Prostate gland (tissue), 2 donors: ENCODE data around the gene SCN3A. TPM values are rescaled to one million over a fixed set of nuclear protein-coding genes. Genes with fewer than 3 reads are reported as not detected.

Experiments
- DNase-seq: peaks from one replicate; pipeline ENCODE4 v3.0.0-alpha.2; 2019; ENCODE audit warnings: low spot score
- H3K27ac ChIP-seq, 2 donors: fragments of 200-600 bp; sonication (generic); 2 replicates each; pipeline ENCODE4 v1.5.1; 2017 to 2019
- H3K27me3 ChIP-seq: fragments of 200-600 bp; sonication (generic); replicated peaks from 2 replicates; pipeline ENCODE4 v1.5.1; 2019; ENCODE audit not compliant: insufficient read depth
- H3K36me3 ChIP-seq, 2 donors: fragments of 200-600 bp; sonication (generic); 1 replicate in 1 of 2; 2 replicates in 1 of 2; pipeline versions ENCODE4 v1.5.1 to v1.8.1; 2017 to 2019
- H3K4me1 ChIP-seq: fragments of 200-600 bp; sonication (generic); replicated peaks from 2 replicates; pipeline ENCODE4 v1.5.1; 2019
- H3K4me3 ChIP-seq, 2 donors: fragments of 200-600 bp; sonication (generic); 2 replicates each; pipeline ENCODE4 v1.5.1; 2017 to 2019
- H3K9me3 ChIP-seq: fragments of 200-600 bp; sonication (generic); 2 replicates; pipeline ENCODE4 v1.5.1; 2017
- POLR2A ChIP-seq: fragments of 450-650 bp; IDR thresholded peaks from one replicate; pipeline ENCODE4 v1.6.1; 2016; ENCODE audit warnings: antibody characterized with exemption, mild to moderate bottlenecking
- POLR2AphosphoS5 ChIP-seq: sonication (generic); formaldehyde crosslinking; IDR thresholded peaks from one replicate; pipeline ENCODE4 v1.6.1; 2017; ENCODE audit warnings: antibody characterized with exemption
- WGBS: methylation state at CpG from one replicate; pipeline ENCODE4 v1.1.5; 2018; 5-methylcytosine and 5-hydroxymethylcytosine counted together
- intact Hi-C: fragments of 100-400 bp; cut with DNase I; formaldehyde crosslinking; loops from one replicate; pipeline ENCODE4 v1.14.2; 2022
- total RNA-seq, 2 donors: library from RNA; depleted of rRNA; stranded (reverse); fragments of >200 nt; gene quantifications; one replicate each; pipeline ENCODE4 v1.1.0, GENCODE V29; 2016
- TF ChIP-seq, protein P1 (sequence below), 4 experiments: fragments of 200-600 bp in 2 of 4; fragments of 450-650 bp in 2 of 4; sonication (generic) in 2 of 4; IDR thresholded peaks; 1 replicate in 3 of 4; 2 replicates in 1 of 4; pipeline ENCODE4 v1.5.1; 2016 to 2019; ENCODE audit warnings: antibody characterized with exemption in 4 of 4, mild to moderate bottlenecking in 2 of 4, moderate library complexity in 2 of 4

Gene SCN3A
- total RNA-seq, 2 donors from 2014 or later, result 0.09 to 1.6 TPM

- Histone ChIP-seq H3K4me1 (no peaks in the 10 kb centered on the region), H3K36me3 (no peaks in the 10 kb centered on the region), H3K4me3 (no peak overlapping the region), H3K27ac (no peak overlapping the region), H3K9me3 (no peaks in the 10 kb centered on the region), H3K27me3 (no peaks in the 10 kb centered on the region)
- TF ChIP-seq POLR2A (no peak), POLR2AphosphoS5 (no peak)
- TF ChIP-seq, protein P1, sequence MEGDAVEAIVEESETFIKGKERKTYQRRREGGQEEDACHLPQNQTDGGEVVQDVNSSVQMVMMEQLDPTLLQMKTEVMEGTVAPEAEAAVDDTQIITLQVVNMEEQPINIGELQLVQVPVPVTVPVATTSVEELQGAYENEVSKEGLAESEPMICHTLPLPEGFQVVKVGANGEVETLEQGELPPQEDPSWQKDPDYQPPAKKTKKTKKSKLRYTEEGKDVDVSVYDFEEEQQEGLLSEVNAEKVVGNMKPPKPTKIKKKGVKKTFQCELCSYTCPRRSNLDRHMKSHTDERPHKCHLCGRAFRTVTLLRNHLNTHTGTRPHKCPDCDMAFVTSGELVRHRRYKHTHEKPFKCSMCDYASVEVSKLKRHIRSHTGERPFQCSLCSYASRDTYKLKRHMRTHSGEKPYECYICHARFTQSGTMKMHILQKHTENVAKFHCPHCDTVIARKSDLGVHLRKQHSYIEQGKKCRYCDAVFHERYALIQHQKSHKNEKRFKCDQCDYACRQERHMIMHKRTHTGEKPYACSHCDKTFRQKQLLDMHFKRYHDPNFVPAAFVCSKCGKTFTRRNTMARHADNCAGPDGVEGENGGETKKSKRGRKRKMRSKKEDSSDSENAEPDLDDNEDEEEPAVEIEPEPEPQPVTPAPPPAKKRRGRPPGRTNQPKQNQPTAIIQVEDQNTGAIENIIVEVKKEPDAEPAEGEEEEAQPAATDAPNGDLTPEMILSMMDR (IDR thresholded peaks at IDR 0.05), result no peak
- DNase-seq, result no peak
- WGBS, result 59% methylated on average over 2 of the region's 2 CpGs
- intact Hi-C loops, result no loop called here
Observed at GRCh38 chr2:165087933-165088901, 115.6 kb downstream of the SCN3A start.

DNA sequence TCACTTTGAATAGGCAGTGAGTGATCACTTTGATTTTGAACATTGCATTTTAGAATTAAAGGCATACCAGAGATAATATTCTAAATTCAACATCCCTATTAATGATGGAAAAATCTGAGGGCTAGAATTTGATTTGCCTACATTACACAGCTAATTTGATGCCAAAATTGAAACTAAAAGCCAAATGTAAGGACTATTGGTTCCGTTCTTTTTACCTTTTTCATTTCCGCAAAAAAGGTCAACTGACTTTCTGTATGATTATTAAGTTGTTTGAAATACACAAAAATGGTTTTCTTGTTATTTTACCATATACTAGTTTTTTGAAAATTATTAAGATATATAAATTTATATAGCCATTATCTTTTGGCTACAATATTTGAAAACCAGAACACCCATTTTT lies 117.5 kb downstream of the SCN3A start:
- Histone ChIP-seq H3K4me3 (no peak overlapping the region), H3K36me3 (no peaks in the 10 kb centered on the region), H3K9me3 (no peaks in the 10 kb centered on the region), H3K27ac (no peak overlapping the region), H3K27me3 (no peaks in the 10 kb centered on the region), H3K4me1 (no peaks in the 10 kb centered on the region)
- 97% methylated on average over 2 of the region's 2 CpGs for WGBS
- no peak for DNase-seq
- TF ChIP-seq, protein P1 (IDR thresholded peaks at IDR 0.05), result no peak
- no peak for TF ChIP-seq POLR2AphosphoS5
- intact Hi-C loops, result no loop called here

GRCh38 chr2:165083326-165083725 lies 120.5 kb downstream of the SCN3A start:
- no peak for TF ChIP-seq POLR2A
- no peak for TF ChIP-seq POLR2AphosphoS5
- TF ChIP-seq, protein P1 (IDR thresholded peaks at IDR 0.05), result no peak
- Histone ChIP-seq H3K27me3 (no peaks in the 10 kb centered on the region), H3K27ac (no peak overlapping the region), H3K9me3 (no peaks in the 10 kb centered on the region), H3K4me1 (no peaks in the 10 kb centered on the region), H3K36me3 (no peaks in the 10 kb centered on the region), H3K4me3 (no peak overlapping the region)
- intact Hi-C loops, result no loop called here
- WGBS, result 89% methylated on average over 4 of the region's 4 CpGs
- DNase-seq, result no peak

DNA sequence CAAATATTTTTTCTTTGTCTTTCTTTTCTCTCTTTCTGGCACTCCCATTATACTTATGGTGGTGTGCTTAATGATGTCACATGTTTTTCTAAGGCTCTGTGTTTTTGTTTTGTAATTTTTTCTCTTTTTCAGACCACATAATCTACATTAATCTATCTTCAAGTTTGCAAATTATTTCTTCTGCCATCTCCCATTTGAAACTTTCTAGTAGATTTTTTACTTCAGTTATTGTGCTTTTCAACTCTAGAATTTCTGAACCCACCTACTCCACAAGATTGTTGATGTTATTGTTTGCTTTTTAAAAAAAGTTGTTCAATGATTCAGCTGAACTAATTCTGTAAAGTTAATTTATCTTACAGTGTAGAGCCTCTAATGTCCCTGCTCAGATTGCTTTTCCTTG lies 121.4 kb downstream of the SCN3A start:
- Histone ChIP-seq H3K4me1 (no peaks in the 10 kb centered on the region), H3K36me3 (no peaks in the 10 kb centered on the region), H3K27me3 (no peaks in the 10 kb centered on the region), H3K4me3 (no peak overlapping the region), H3K27ac (no peak overlapping the region), H3K9me3 (no peaks in the 10 kb centered on the region)
- intact Hi-C loops, result no loop called here
- TF ChIP-seq POLR2AphosphoS5 (no peak), POLR2A (no peak)
- TF ChIP-seq, protein P1 (IDR thresholded peaks at IDR 0.05), result no peak
- DNase-seq, result no peak

DNA sequence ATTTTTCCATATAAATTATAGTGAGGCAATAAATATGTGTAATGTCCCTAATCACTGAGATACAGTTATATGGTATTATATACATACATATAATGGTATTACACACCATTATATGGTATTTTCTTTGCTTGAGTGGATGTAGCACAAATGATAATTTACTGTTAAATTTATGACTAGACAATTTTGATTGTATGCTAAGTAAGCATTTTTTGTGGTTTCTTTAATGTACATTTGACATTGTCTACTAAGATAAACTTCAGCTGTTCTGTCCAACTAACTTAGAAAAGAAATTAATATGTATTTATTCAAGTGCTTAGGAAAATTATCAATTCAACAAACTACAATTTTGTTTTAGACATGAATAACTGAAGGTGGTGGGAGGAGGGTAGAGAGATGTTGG lies 122.6 kb downstream of the SCN3A start:
- Histone ChIP-seq H3K4me3 (no peak overlapping the region), H3K27me3 (no peaks in the 10 kb centered on the region), H3K27ac (no peak overlapping the region), H3K9me3 (no peaks in the 10 kb centered on the region), H3K36me3 (no peaks in the 10 kb centered on the region), H3K4me1 (no peaks in the 10 kb centered on the region)
- DNase-seq, result no peak
- TF ChIP-seq POLR2AphosphoS5 (no peak), POLR2A (no peak)
- TF ChIP-seq, protein P1 (IDR thresholded peaks at IDR 0.05), result no peak
- intact Hi-C loops, result no loop called here
